ENCODE data around the gene TGFBR3L.

- TF ChIP-seq, protein P1, sequence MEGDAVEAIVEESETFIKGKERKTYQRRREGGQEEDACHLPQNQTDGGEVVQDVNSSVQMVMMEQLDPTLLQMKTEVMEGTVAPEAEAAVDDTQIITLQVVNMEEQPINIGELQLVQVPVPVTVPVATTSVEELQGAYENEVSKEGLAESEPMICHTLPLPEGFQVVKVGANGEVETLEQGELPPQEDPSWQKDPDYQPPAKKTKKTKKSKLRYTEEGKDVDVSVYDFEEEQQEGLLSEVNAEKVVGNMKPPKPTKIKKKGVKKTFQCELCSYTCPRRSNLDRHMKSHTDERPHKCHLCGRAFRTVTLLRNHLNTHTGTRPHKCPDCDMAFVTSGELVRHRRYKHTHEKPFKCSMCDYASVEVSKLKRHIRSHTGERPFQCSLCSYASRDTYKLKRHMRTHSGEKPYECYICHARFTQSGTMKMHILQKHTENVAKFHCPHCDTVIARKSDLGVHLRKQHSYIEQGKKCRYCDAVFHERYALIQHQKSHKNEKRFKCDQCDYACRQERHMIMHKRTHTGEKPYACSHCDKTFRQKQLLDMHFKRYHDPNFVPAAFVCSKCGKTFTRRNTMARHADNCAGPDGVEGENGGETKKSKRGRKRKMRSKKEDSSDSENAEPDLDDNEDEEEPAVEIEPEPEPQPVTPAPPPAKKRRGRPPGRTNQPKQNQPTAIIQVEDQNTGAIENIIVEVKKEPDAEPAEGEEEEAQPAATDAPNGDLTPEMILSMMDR (conservative IDR thresholded peaks at IDR 0.05): no peak
- no peak for TF ChIP-seq ZFX (IDR thresholded peaks at IDR 0.05)
Observed at GRCh38 chr19:7869910-7870511, 44.6 kb upstream of the TGFBR3L start.

Data from C4-2B (cell line).